Retinal pigment epithelial cell (primary cell): ENCODE data around the gene FAM13C.
A peak's percentile ranks its signal among the peaks of the same experiment; 100 is the strongest.

Experiments
- DNase-seq: peaks from one replicate; pipeline ENCODE4 v3.0.0-alpha.2; 2010; ENCODE audit warnings: low read depth
- H3K4me3 ChIP-seq: 2 replicates; pipeline ENCODE4 v1.5.1; 2011; ENCODE audit warnings: mild to moderate bottlenecking, low read length, control low read depth, moderate library complexity
- CTCF ChIP-seq: conservative IDR thresholded peaks from 2 replicates; pipeline ENCODE4 v1.5.1; 2011; ENCODE audit warnings: low read depth, low read length, control low read depth, inconsistent platforms

Gene FAM13C

GRCh38 chr10:59300386-59300785 lies 62.0 kb downstream of the FAM13C start:
- TF ChIP-seq CTCF = no peak
- no peak overlapping the region for H3K4me3 ChIP-seq
- no peak for DNase-seq

- no peak for DNase-seq
- TF ChIP-seq CTCF = no peak
Observed at GRCh38 chr10:59299933-59300332, 62.4 kb downstream of the FAM13C start.

GRCh38 chr10:59290448-59290847 lies 71.9 kb downstream of the FAM13C start:
- H3K4me3 ChIP-seq = no peak overlapping the region
- peak; percentile 17 for TF ChIP-seq CTCF
- DNase-seq = no peak

More at GRCh38 chr10:59299933-59300332, 62.4 kb downstream of the FAM13C start:
- H3K4me3 ChIP-seq = no peak overlapping the region

- DNase-seq = no peak
- H3K4me3 ChIP-seq = no peak overlapping the region
- TF ChIP-seq CTCF = no peak
Observed at GRCh38 chr10:59289853-59290252, 72.5 kb downstream of the FAM13C start.

DNA sequence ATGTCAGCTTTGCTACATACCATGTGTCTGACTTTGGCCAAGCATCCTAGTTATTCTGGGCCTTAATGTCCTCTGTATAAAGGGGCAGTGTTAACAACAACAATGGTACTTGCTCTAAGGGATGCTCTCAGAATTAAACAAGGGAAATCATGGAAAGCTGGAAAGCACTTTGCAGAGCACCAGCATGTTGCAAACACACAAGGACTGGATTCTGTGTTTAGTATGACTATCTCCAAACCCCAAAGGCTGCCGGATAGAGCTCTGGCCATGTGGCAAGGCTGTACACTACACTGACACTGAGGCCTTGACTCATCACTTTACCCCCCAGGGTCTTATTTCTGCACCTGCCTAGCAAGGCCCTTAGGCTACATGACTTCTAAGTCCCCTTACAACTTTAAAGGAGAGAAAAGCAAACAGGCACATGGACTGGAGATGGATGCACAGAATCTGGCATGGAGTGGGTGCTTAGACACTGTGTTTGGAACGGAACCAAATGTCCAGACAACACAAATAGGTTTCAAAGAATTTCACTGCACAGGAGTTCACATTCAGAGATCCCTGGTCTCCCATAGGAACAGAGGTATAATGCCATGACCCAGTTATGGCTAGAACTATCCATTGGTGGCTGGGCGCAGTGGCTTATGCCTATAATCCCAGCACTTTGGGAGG lies 74.6 kb downstream of the FAM13C start:
- no peak overlapping the region for H3K4me3 ChIP-seq
- no peak for TF ChIP-seq CTCF
- DNase-seq = no peak

DNA sequence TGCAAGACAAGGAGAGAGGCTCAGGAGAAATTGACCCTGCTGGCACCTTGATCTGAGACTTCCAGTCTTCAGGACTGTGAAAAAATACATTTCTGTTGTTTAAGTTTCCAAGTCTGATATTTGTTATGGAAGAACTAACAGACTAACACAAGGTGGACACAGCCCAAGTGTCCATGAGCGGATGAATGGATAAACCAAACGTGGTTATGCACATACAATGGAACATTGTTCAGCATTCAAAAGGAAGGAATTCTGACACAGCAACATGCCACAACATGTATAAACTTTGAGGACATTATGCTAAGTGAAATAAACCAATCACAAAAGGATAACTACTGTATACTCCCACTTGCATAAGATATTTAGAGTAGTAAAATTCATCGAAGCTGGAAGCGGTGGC lies 76.5 kb downstream of the FAM13C start:
- no peak overlapping the region for H3K4me3 ChIP-seq
- TF ChIP-seq CTCF = no peak
- no peak for DNase-seq

- DNase-seq = no peak
- no peak for TF ChIP-seq CTCF
Observed at GRCh38 chr10:59285073-59285472, 77.3 kb downstream of the FAM13C start.

More at GRCh38 chr10:59285073-59285472, 77.3 kb downstream of the FAM13C start:
- H3K4me3 ChIP-seq = no peak overlapping the region
